ENCODE data around the gene N4BP2L2.
"Not testable (repeated sequence)": the region's sequence is repeated elsewhere in the genome, so short reads cannot be mapped to it uniquely, and the experiment has no call there.

Gene N4BP2L2

DNA sequence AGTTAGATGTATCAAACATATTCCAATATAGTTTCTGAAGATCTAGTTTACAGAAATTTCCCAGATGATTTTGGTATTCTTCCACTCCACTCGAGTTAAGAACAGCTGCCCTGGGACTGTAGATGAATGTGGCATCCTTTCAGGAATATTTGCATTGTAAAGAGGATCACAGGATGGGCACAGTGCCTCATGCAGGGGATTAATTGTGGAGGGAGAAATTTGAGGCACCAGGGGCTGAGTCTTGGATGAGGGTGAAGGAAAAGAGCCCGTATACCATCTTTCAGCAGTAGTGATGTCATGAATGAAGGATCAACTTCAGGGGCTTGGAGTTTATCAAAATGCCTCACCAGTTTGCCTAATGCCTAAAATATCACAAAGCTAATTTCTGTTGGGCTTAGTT, 43.7 kb upstream of the N4BP2L2 start:
- POLR2A ChIA-PET = no interaction called here

DNA sequence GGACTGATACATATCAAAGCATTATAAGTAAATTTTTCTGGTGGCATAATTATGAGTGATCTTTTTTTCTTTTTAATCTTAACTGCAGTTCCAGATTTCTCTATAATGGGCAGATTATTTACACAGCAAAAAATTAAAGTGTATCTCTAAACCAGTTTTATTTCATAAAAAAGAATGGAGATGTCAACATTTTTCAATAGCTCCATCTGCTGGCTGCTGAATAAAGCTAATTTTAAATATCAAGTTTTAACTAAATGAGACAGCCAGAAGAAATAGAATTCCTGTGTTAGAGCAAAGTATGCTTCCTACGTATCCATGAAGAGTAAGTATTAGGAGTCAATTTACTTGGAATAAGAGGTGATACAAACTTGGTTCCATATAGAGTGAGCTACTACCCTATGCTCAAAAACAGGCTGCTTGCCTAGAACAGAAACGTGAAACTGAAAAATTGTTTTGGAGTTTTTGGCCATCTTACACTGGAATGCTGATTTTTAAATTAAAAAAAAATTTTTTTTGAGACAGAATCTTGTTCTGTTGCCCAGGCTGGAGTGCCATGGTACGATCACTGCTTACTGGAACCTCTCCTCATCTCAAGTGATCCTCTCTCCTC, 42.7 kb upstream of the N4BP2L2 start:
- Histone ChIP-seq H3K27ac (ENCODE audit: insufficient read depth in 1 of 2, low read depth in 1 of 2, low read length in 2 of 2, poor library complexity in 1 of 2, severe bottlenecking in 2 of 2) (no peak overlapping the region), H3K4me1 (ENCODE audit: control extremely low read depth in 1 of 4, control insufficient read depth in 4 of 4, insufficient read depth in 4 of 4, low read length in 3 of 4) (peaks cover 0 to 7% (median 5%) of the 10 kb centered on the region in 4 experiments), H3K36me3 (ENCODE audit: control insufficient read depth in 4 of 4, insufficient read depth in 4 of 4, low read length in 3 of 4) (no peaks in the 10 kb centered on the region), H3K4me3 (ENCODE audit: control insufficient read depth in 1 of 7, extremely low read depth in 1 of 7, insufficient read depth in 4 of 7, low read depth in 2 of 7, low read length in 6 of 7) (no peak overlapping the region), H3K9me3 (ENCODE audit: control extremely low read depth in 1 of 5, control insufficient read depth in 4 of 5, insufficient read depth in 2 of 5, low read depth in 1 of 5, low read length in 4 of 5) (peaks cover 0 to 9% (median 3%) of the 10 kb centered on the region in 5 experiments), H3K27me3 (replicated peaks in 2 of 5; ENCODE audit: control insufficient read depth in 4 of 5, insufficient read depth in 5 of 5, low read length in 4 of 5) (no peaks in the 10 kb centered on the region)
- POLR2A ChIA-PET = no interaction called here
- peak; percentile 27 to 74 (median 70) for DNase-seq
- CTCF ChIA-PET = interaction anchor here (0.6 to 2.7 kb wide), 26 partner anchors 9 to 204 kb away, joined by 3 to 11 read pairs (median 4); partner anchors contain the start of gene N4BP2L2
- 42% methylated on average over 2 of the region's 3 CpGs for WGBS (ENCODE audit: insufficient coverage)

More for the DNA sequence above, 43.7 kb upstream of the N4BP2L2 start:
- H3K27me3 ChIP-seq (replicated peaks in 2 of 5; ENCODE audit: control insufficient read depth in 4 of 5, insufficient read depth in 5 of 5, low read length in 4 of 5) = no peaks in the 10 kb centered on the region
- no peaks in the 10 kb centered on the region for H3K36me3 ChIP-seq (ENCODE audit: control insufficient read depth in 4 of 4, insufficient read depth in 4 of 4, low read length in 3 of 4)
- DNase-seq = no peak
- WGBS (ENCODE audit: insufficient coverage) = 92% methylated on average over 2 of the region's 2 CpGs
- H3K9me3 ChIP-seq (ENCODE audit: control extremely low read depth in 1 of 5, control insufficient read depth in 4 of 5, insufficient read depth in 2 of 5, low read depth in 1 of 5, low read length in 4 of 5) = peaks cover 0 to 7% (median 3%) of the 10 kb centered on the region in 5 experiments
- peaks cover 0 to 7% (median 5%) of the 10 kb centered on the region in 4 experiments for H3K4me1 ChIP-seq (ENCODE audit: control extremely low read depth in 1 of 4, control insufficient read depth in 4 of 4, insufficient read depth in 4 of 4, low read length in 3 of 4)
- H3K4me3 ChIP-seq (ENCODE audit: control insufficient read depth in 1 of 7, extremely low read depth in 1 of 7, insufficient read depth in 4 of 7, low read depth in 2 of 7, low read length in 6 of 7) = no peak overlapping the region
- H3K27ac ChIP-seq (ENCODE audit: insufficient read depth in 1 of 2, low read depth in 1 of 2, low read length in 2 of 2, poor library complexity in 1 of 2, severe bottlenecking in 2 of 2) = no peak overlapping the region
- CTCF ChIA-PET = interaction anchor here (0.6 to 2.5 kb wide), 13 partner anchors 8 to 205 kb away, joined by 3 to 11 read pairs (median 4); partner anchors contain the start of gene N4BP2L2

DNA sequence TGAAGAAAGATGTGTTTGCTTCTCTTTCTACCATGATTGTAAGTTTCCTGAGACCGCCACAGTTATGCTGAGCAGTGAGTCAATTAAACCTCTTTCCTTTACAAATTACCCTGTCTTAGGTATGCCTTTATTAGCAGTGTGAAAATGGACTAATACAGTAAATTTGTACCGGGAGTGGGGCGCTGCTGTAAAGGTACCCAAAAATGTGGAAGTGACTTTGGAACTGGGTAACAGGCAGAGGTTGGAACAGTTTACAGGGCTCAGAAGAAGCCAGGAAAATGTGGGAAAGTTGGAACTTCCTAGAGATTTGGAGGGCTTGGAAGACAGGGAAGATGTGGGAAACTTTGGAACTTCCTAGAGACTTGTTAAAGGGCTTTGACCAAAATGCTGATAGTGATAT, 38.4 kb upstream of the N4BP2L2 start:
- 94% methylated on average over 2 of the region's 3 CpGs for WGBS (ENCODE audit: insufficient coverage)
- CTCF ChIA-PET = no interaction called here

DNA sequence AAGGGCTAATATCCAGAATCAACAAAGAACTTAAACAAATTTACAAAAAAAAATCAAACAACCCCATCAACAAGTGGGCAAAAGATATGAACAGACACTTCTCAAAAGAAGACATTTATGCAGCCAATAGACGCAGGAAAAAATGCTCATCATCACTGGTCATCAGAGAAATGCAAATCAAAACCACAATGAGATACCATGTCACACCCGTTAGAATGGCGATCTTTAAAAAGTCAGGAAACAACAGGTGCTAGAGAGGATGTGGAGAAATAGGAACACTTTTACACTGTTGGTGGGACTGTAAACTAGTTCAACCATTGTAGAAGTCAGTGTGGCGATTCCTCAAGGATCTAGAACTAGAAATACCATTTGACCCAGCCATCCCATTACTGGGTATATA, 37.1 kb upstream of the N4BP2L2 start:
- WGBS (ENCODE audit: insufficient coverage) = 75% methylated on average over 2 of the region's 4 CpGs
- H3K27me3 ChIP-seq (replicated peaks in 2 of 5; ENCODE audit: control insufficient read depth in 4 of 5, insufficient read depth in 5 of 5, low read length in 4 of 5); DNase-seq; H3K27ac ChIP-seq (ENCODE audit: insufficient read depth in 1 of 2, low read depth in 1 of 2, low read length in 2 of 2, poor library complexity in 1 of 2, severe bottlenecking in 2 of 2); CTCF ChIA-PET; H3K4me1 ChIP-seq (ENCODE audit: control extremely low read depth in 1 of 4, control insufficient read depth in 4 of 4, insufficient read depth in 4 of 4, low read length in 3 of 4); H3K36me3 ChIP-seq (ENCODE audit: control insufficient read depth in 4 of 4, insufficient read depth in 4 of 4, low read length in 3 of 4); POLR2A ChIA-PET; H3K4me3 ChIP-seq (ENCODE audit: control insufficient read depth in 1 of 7, extremely low read depth in 1 of 7, insufficient read depth in 4 of 7, low read depth in 2 of 7, low read length in 6 of 7); H3K9me3 ChIP-seq (ENCODE audit: control extremely low read depth in 1 of 5, control insufficient read depth in 4 of 5, insufficient read depth in 2 of 5, low read depth in 1 of 5, low read length in 4 of 5): not testable (repeated sequence)

More for the DNA sequence above, 38.4 kb upstream of the N4BP2L2 start:
- Histone ChIP-seq H3K9me3 (ENCODE audit: control extremely low read depth in 1 of 5, control insufficient read depth in 4 of 5, insufficient read depth in 2 of 5, low read depth in 1 of 5, low read length in 4 of 5) (peaks cover 0 to 9% (median 3%) of the 10 kb centered on the region in 5 experiments), H3K27ac (ENCODE audit: insufficient read depth in 1 of 2, low read depth in 1 of 2, low read length in 2 of 2, poor library complexity in 1 of 2, severe bottlenecking in 2 of 2) (no peak overlapping the region), H3K36me3 (ENCODE audit: control insufficient read depth in 4 of 4, insufficient read depth in 4 of 4, low read length in 3 of 4) (no peaks in the 10 kb centered on the region), H3K27me3 (replicated peaks in 2 of 5; ENCODE audit: control insufficient read depth in 4 of 5, insufficient read depth in 5 of 5, low read length in 4 of 5) (no peaks in the 10 kb centered on the region), H3K4me3 (ENCODE audit: control insufficient read depth in 1 of 7, extremely low read depth in 1 of 7, insufficient read depth in 4 of 7, low read depth in 2 of 7, low read length in 6 of 7) (no peak overlapping the region), H3K4me1 (ENCODE audit: control extremely low read depth in 1 of 4, control insufficient read depth in 4 of 4, insufficient read depth in 4 of 4, low read length in 3 of 4) (no peaks in the 10 kb centered on the region)
- POLR2A ChIA-PET = no interaction called here
- no peak for DNase-seq

DNA sequence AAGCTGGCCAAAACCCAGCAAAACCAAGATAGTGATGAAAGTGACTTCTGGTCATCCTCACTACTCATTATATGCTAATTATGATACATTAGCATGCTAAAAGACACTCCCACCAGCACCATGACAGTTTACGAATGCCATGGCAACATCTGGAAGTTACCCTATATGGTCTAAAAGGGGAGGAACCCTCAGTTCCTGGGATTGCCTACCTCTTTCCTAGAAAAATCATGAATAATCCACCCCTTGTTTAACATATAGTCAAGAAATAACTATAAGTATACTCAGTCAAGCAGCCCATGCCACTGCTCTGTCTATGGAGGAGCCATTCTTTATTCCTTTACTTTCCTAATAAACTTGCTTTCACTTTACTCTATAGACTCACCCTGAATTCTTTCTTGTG, 22.2 kb upstream of the N4BP2L2 start:
- POLR2A ChIA-PET; H3K27ac ChIP-seq (ENCODE audit: insufficient read depth in 1 of 2, low read depth in 1 of 2, low read length in 2 of 2, poor library complexity in 1 of 2, severe bottlenecking in 2 of 2); H3K27me3 ChIP-seq (replicated peaks in 2 of 5; ENCODE audit: control insufficient read depth in 4 of 5, insufficient read depth in 5 of 5, low read length in 4 of 5); H3K4me3 ChIP-seq (ENCODE audit: control insufficient read depth in 1 of 7, extremely low read depth in 1 of 7, insufficient read depth in 4 of 7, low read depth in 2 of 7, low read length in 6 of 7); DNase-seq; H3K4me1 ChIP-seq (ENCODE audit: control extremely low read depth in 1 of 4, control insufficient read depth in 4 of 4, insufficient read depth in 4 of 4, low read length in 3 of 4); H3K36me3 ChIP-seq (ENCODE audit: control insufficient read depth in 4 of 4, insufficient read depth in 4 of 4, low read length in 3 of 4): not testable (repeated sequence)
- CTCF ChIA-PET = interaction anchor here (1.1 to 1.5 kb wide), 2 partner anchors 9 to 27 kb away, joined by 4 read pairs; no protein-coding TSS in a partner anchor
- no CpG with 5 or more reads among the region's 1 CpG for WGBS (ENCODE audit: insufficient coverage)
- H3K9me3 ChIP-seq (ENCODE audit: control extremely low read depth in 1 of 5, control insufficient read depth in 4 of 5, insufficient read depth in 2 of 5, low read depth in 1 of 5, low read length in 4 of 5) = peaks cover 0 to 17% (median 11%) of the 10 kb centered on the region in 5 experiments

DNA sequence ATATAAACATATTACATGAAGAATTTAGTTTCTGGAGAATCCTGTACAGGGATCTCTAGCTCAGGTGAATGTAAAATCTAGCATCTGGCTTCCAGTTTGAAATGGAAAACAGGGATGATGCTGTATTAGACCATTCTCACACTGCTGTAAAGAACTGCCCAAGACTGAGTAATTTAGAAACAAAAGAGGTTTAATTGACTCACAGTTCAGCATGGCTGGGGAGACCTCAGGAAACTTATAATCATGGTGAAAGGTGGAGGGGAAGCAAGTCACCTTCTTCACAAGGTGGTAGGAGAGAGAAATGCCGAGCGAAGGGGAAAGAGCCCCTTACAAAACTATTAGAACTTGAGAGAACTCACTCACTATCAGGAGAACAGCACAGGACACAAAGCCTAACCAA, 17.0 kb upstream of the N4BP2L2 start:
- CTCF ChIA-PET = interaction anchor here (2.0 kb wide), 1 partner anchor 174 kb away, joined by 5 read pairs; no protein-coding TSS in a partner anchor
- POLR2A ChIA-PET = no interaction called here
- no CpG with 5 or more reads among the region's 2 CpGs for WGBS (ENCODE audit: insufficient coverage)

DNA sequence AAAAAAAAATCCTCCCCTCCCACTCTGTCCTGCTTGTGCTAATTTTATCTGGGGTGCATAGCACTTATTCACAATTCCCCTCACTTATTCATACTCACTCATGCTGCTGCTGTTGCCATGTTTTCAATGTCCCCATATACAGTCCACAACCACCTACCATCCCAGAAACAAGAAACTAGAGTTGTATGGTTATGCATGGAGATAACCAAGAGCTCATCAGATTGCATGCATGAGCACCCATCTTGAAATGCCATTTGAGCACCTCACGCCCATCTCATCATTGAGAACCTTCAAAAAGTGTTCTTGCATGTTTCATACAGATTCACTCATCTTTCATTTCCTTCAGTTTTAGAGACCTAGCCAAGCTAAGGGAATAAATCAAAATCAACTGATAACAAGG, 15.1 kb upstream of the N4BP2L2 start:
- DNase-seq = no peak
- CTCF ChIA-PET = interaction anchor here (2.0 kb wide), 1 partner anchor 172 kb away, joined by 5 read pairs; no protein-coding TSS in a partner anchor
- H3K36me3 ChIP-seq (ENCODE audit: control insufficient read depth in 4 of 4, insufficient read depth in 4 of 4, low read length in 3 of 4) = no peaks in the 10 kb centered on the region
- H3K4me1 ChIP-seq (ENCODE audit: control extremely low read depth in 1 of 4, control insufficient read depth in 4 of 4, insufficient read depth in 4 of 4, low read length in 3 of 4) = no peaks in the 10 kb centered on the region
- no peaks in the 10 kb centered on the region for H3K27me3 ChIP-seq (replicated peaks in 2 of 5; ENCODE audit: control insufficient read depth in 4 of 5, insufficient read depth in 5 of 5, low read length in 4 of 5)
- WGBS (ENCODE audit: insufficient coverage) = 100% methylated on average over 1 of the region's 1 CpG
- no peak overlapping the region for H3K4me3 ChIP-seq (ENCODE audit: control insufficient read depth in 1 of 7, extremely low read depth in 1 of 7, insufficient read depth in 4 of 7, low read depth in 2 of 7, low read length in 6 of 7)
- H3K9me3 ChIP-seq (ENCODE audit: control extremely low read depth in 1 of 5, control insufficient read depth in 4 of 5, insufficient read depth in 2 of 5, low read depth in 1 of 5, low read length in 4 of 5) = no peaks in the 10 kb centered on the region
- POLR2A ChIA-PET = interaction anchor here (1.2 kb wide), 1 partner anchor 13 kb away, joined by 4 read pairs; no protein-coding TSS in a partner anchor
- H3K27ac ChIP-seq (ENCODE audit: insufficient read depth in 1 of 2, low read depth in 1 of 2, low read length in 2 of 2, poor library complexity in 1 of 2, severe bottlenecking in 2 of 2) = no peak overlapping the region

More for the DNA sequence above, 17.0 kb upstream of the N4BP2L2 start:
- Histone ChIP-seq H3K36me3 (ENCODE audit: control insufficient read depth in 4 of 4, insufficient read depth in 4 of 4, low read length in 3 of 4) (no peaks in the 10 kb centered on the region), H3K9me3 (ENCODE audit: control extremely low read depth in 1 of 5, control insufficient read depth in 4 of 5, insufficient read depth in 2 of 5, low read depth in 1 of 5, low read length in 4 of 5) (peaks cover 0 to 2% (median 0%) of the 10 kb centered on the region in 5 experiments), H3K27ac (ENCODE audit: insufficient read depth in 1 of 2, low read depth in 1 of 2, low read length in 2 of 2, poor library complexity in 1 of 2, severe bottlenecking in 2 of 2) (no peak overlapping the region), H3K4me1 (ENCODE audit: control extremely low read depth in 1 of 4, control insufficient read depth in 4 of 4, insufficient read depth in 4 of 4, low read length in 3 of 4) (no peaks in the 10 kb centered on the region), H3K4me3 (ENCODE audit: control insufficient read depth in 1 of 7, extremely low read depth in 1 of 7, insufficient read depth in 4 of 7, low read depth in 2 of 7, low read length in 6 of 7) (no peak overlapping the region), H3K27me3 (replicated peaks in 2 of 5; ENCODE audit: control insufficient read depth in 4 of 5, insufficient read depth in 5 of 5, low read length in 4 of 5) (no peaks in the 10 kb centered on the region)
- DNase-seq = no peak
